HG03442 (cell line): Measurements from ENCODE around the gene CCDC81.

ENCODE experiments used
- ATAC-seq: cut with Tn5 transposase; IDR thresholded peaks from one replicate; pipeline ENCODE4 v1.9.1; 2021; ENCODE audit warnings: mild to moderate bottlenecking, moderate library complexity; ENCODE audit not compliant: unreplicated experiment

CCDC81 gene

DNA sequence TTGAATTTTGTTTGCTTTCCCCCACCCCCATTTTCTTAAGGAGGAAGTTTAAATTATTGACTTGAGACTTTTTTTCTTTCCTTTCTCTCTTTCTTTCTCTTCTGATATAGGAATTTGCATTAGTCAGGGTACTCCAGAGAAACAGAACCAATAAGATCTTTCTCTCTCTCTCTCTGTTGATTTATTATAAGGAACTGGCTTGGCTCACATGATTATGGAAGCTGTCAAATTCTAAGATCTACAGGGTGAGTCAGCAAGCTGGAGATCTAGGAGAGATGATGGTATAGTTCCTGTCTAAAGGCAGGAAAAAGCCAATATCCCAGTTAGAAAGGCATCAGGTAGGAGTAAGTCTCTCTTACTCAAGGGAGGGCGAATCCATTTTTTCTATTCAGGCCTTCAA, 64.0 kb downstream of the CCDC81 start:
- no peak for ATAC-seq

GRCh38 chr11:86440305-86440716, 65.6 kb downstream of the CCDC81 start:
- no peak for ATAC-seq

GRCh38 chr11:86440843-86441242, 66.2 kb downstream of the CCDC81 start:
- no peak for ATAC-seq

DNA sequence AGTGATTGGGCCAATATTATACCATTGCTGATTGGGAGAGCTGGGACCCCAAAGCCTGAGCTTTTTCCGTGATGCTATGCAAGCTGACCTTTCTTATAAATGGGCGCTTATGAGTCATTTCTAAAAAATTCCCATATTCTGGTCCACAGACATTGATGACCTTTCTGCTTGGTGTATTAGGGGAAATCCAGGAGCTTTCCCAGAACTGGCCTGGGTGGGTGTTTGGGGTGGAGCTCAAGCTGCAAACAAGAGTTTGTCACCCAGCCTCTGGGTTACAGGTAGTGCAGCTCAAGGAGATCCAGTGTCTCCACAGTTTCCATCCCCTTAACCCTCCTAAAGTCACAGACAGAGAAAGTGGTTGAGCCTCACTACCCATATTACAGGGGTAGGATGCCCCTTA, 67.7 kb downstream of the CCDC81 start:
- ATAC-seq: no peak

- no peak for ATAC-seq
Measured at GRCh38 chr11:86442827-86443226, 68.1 kb downstream of the CCDC81 start.

- peak; percentile 35 for ATAC-seq
Measured at GRCh38 chr11:86443415-86443814, 68.7 kb downstream of the CCDC81 start.

GRCh38 chr11:86444981-86445380, 70.3 kb downstream of the CCDC81 start:
- peak; percentile 24 for ATAC-seq

- no peak for ATAC-seq
Measured at GRCh38 chr11:86446163-86446923, 71.7 kb downstream of the CCDC81 start.

DNA sequence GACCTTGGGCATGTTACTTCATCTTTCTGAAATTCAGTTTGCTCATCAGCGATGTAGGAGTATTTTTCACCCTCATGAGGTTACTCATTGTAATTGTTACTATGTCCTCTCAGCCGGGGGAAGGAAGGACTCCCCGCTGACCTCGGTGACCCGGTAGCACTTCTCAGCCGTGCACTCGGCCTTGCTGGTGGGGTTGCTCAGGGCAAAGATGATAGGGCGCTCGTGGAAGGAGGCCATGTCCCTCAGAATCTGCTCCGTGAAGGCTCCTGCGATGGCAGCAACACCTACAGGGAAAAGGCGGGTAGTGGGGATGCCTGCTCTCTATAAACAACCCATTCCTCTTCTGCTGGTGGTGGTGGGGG, 72.2 kb downstream of the CCDC81 start:
- ATAC-seq: no peak

- ATAC-seq: peak; percentile 41
Measured at GRCh38 chr11:86447763-86448480, 73.2 kb downstream of the CCDC81 start.

GRCh38 chr11:86449993-86450629, 75.4 kb downstream of the CCDC81 start:
- no peak for ATAC-seq

DNA sequence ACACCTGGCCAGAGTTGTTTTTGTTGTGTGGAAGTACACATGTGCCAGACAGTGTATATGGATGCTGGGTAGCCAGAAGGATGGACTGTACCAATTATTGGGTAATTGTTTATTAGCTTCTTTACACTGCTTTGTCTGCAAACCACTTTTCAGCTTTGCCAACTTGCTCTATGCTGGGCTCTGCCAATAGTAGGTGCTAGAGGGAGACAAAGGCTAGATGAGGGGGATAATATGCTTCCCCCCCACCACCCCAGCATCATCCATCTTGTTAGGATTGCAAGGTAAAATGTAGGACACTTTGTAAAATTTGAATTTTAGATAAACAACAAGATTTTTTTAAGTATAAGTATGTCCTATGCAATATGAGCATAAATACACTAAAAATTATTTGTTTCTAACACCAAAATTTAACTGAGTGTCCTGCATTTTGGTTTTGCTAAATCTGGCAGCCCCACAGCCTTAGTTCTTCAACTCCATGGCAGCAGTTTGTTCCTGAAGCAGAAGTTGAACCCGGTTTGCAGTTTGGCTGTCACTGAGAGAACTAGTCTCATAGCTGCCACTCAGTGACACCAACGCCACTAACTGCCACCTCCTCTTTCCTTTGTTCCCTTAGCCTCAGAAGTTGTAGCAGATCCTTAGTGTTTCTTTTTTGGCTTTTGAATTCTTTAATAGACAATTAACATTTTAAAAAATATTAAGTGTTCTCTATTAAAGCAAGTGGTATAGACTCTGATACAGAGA, 78.8 kb downstream of the CCDC81 start:
- ATAC-seq: no peak

GRCh38 chr11:86456075-86456939, 81.6 kb downstream of the CCDC81 start:
- peak; percentile 81 for ATAC-seq

DNA sequence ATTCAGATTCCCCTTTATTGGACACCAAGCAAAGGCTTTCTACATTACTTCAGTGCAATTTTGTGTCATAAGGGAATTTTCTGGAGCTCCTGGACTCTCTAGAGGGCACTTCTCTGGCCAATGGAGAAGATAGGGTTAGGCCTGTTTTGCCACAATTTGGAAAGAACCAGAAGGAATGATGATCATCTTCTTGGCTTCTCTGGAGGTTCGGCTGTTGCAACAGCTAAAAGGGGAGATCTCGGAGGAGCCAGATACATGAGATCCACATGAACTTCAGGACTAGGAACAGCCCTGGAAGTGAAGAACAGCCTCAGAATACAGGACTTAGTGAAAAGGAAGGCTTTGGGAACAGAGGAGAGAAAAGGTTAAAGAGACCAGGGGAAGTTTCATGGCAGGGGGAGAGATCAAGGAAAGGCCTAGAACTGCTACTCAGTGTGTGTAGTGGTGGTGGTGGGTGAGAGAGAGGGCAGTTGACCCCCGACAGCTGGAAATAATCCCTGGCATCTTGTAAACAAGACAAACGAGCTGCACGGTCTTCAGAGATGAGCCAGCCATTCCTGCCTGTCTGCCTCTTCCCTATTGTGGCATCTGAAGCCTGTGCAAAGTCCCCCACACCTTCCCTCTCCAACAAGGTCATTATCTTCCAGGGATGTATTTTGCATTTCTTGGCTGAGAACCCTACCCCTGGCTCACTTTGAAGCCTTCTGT, 83.8 kb downstream of the CCDC81 start:
- ATAC-seq: no peak

DNA sequence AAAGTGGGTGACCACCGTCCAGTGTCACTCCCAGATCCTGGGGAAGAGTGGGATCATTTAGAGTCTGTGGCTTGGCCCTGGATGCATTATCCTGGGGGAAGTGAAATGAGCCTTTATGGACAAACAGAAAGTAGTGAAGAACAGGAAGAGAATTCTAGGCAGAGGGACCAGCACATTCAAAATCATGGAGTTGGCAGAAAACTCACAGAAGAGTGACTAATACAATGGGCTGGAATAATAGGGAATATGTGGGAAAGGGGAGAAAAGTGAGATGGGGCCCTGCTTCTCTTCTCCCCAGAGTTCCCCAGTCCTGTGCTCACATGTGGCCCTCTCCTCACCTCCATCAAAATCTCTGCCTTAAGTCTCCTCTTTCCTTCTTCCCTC, 84.3 kb downstream of the CCDC81 start:
- no peak for ATAC-seq

DNA sequence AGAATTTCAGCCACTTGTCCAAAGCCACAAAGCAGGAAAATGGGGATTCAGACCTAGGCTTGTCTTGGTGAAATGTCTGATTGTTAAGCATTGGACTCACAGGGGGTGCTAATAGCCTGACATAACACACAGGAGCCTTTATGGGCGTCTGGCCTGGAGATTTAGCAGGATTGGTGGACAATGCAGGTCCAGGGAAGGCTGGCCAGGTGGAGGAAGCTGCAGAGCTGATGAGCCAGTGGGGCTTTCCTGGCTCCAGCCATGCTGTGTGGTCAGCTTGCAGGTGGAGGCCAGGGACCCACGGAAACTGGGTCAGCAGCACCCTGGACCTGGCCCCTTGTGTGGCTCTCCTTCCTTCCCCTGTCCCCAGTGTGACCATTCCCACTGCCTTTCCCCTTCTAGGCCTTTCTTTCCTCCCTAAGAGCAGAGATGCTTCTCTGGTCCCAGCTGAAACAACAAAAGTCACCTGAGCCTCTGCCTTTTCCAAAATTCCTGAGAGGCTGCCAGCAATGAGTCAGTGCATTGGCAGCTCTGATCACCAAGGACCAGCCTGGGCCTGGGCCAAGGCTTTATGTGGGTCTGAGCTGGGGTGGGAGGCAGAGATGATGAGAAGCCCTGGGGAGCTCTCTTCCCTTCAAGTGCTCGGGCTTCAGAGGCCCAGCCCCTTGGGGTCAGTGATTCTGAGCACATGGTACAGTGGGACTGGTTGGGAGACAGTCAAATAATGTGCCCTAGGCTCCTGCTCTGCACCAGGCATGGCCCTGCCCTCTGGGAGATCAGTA, 85.2 kb downstream of the CCDC81 start:
- ATAC-seq: no peak

DNA sequence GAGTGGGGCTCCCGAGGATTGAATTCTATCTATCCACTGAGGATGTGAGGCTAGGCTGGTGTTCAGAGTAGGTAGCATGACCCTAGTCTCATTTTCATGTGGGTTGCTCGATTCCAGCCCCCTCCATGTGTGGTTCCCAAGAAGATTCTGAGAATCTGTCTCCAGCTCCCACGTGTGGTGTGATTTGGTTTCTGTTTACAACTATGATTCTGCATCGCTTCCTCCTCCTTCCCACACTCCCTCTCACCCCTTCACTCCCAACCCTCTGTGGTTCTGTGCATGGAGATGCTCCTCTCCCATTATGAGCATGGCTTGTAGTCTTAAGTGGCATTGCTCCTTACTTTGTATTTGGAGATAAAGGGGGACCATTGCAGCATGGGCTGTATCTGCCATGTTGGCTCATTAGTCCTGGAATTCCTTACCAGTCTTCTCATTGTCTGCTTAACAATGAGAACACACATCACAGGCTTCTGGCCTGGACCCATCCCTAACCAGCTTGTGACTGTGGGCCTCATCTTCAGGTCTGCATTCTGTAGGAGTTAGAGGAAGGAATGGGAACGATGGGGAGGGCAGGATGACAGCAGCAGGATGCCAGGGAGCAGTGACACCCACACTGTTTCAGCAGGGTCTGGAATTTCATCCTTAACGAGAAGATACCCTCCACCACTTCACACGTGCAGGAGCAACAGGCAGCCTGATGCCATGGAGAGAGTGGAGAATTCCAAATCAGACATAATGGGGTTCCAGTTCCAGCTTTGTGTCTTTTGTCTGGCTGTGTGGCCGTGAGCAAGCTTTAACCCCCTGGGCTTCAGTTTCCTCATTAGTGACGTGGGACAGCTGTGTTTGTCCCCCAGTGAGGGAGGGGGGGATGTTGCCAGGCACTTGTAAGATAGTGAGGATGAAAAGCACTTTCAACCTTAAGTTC, 86.0 kb downstream of the CCDC81 start:
- ATAC-seq: no peak

DNA sequence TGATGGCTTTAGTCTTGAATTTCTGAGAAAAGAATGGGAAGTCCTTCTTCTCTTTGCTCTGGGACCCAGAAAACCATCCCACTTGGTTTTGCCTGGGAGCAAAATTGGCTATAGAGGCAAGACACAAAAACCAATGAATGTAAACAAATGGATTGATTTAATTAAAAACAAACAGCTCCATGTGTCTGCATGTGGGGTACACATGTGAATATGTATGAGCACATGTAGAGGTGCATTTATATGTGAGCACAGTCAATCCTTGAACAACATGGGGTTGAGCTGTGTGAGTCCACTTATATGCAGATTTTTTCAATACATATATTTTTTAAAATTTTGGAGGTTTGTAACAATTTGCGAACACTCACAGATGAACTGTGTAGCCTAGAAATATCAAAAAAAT, 87.2 kb downstream of the CCDC81 start:
- no peak for ATAC-seq
